GM23248 (cell line): Measurements from ENCODE around the gene DAB2IP. TPM values are rescaled to one million over a fixed set of nuclear protein-coding genes. Genes with fewer than 3 reads are reported as not detected.
"Not testable (repeated sequence)": the region's sequence is repeated elsewhere in the genome, so short reads cannot be mapped to it uniquely, and the experiment has no call there.

Source experiments
- DNase-seq: peaks from one replicate; pipeline ENCODE4 v3.0.0-alpha.2; 2015
- H2AFZ ChIP-seq: fragments of 200-600 bp; sonication (generic); 2 replicates; pipeline ENCODE4 v1.6.1; 2016; ENCODE audit warnings: antibody characterized with exemption
- H3F3A ChIP-seq: fragments of 200-600 bp; sonication (generic); 2 replicates; pipeline ENCODE4 v1.6.1; 2016; ENCODE audit warnings: mild to moderate bottlenecking, antibody characterized with exemption, mixed run types; ENCODE audit not compliant: insufficient read depth
- H3K27ac ChIP-seq: fragments of 200-600 bp; sonication (generic); 2 replicates; pipeline ENCODE4 v1.5.1; 2016; ENCODE audit warnings: mild to moderate bottlenecking
- H3K27me3 ChIP-seq: fragments of 200-600 bp; sonication (generic); replicated peaks from 2 replicates; pipeline ENCODE4 v1.6.1; 2016; ENCODE audit warnings: mild to moderate bottlenecking; ENCODE audit not compliant: insufficient read depth
- H3K36me3 ChIP-seq: fragments of 200-600 bp; sonication (generic); 2 replicates; pipeline ENCODE4 v1.6.1; 2016; ENCODE audit warnings: low read depth, mild to moderate bottlenecking
- H3K4me1 ChIP-seq: fragments of 200-600 bp; sonication (generic); 2 replicates; pipeline ENCODE4 v1.6.1; 2016; ENCODE audit warnings: mild to moderate bottlenecking; ENCODE audit not compliant: insufficient read depth
- H3K4me2 ChIP-seq: fragments of 200-600 bp; sonication (generic); one replicate; pipeline ENCODE4 v1.6.1; 2016; ENCODE audit warnings: mild to moderate bottlenecking; ENCODE audit not compliant: unreplicated experiment
- H3K4me3 ChIP-seq: fragments of 200-600 bp; sonication (generic); 2 replicates; pipeline ENCODE4 v1.5.1; 2016; ENCODE audit warnings: mild to moderate bottlenecking
- H3K79me2 ChIP-seq: fragments of 200-600 bp; sonication (generic); 2 replicates; pipeline ENCODE4 v1.6.1; 2016; ENCODE audit warnings: mild to moderate bottlenecking; ENCODE audit not compliant: insufficient read depth
- H3K9ac ChIP-seq: fragments of 200-600 bp; sonication (generic); 2 replicates; pipeline ENCODE4 v1.6.1; 2016; ENCODE audit warnings: mild to moderate bottlenecking
- H3K9me2 ChIP-seq: fragments of 200-600 bp; sonication (generic); 2 replicates; pipeline ENCODE4 v1.6.1; 2016; ENCODE audit warnings: mixed run types, mild to moderate bottlenecking, moderate library complexity; ENCODE audit not compliant: insufficient read depth
- H3K9me3 ChIP-seq: fragments of 200-600 bp; sonication (generic); one replicate; pipeline ENCODE4 v1.6.1; 2017; ENCODE audit warnings: low read depth
- H4K20me1 ChIP-seq: fragments of 200-600 bp; sonication (generic); 2 replicates; pipeline ENCODE4 v1.6.0; 2016; ENCODE audit not compliant: insufficient read depth
- EZH2 ChIP-seq: fragments of 200-600 bp; sonication (generic); IDR thresholded peaks from 2 replicates; pipeline ENCODE4 v1.6.1; 2018; ENCODE audit warnings: antibody characterized with exemption, mild to moderate bottlenecking; ENCODE audit not compliant: insufficient read depth, poor library complexity, severe bottlenecking
- EZH2phosphoT487 ChIP-seq: fragments of 200-600 bp; sonication (generic); IDR thresholded peaks from 2 replicates; pipeline ENCODE4 v1.6.1; 2018; ENCODE audit warnings: antibody characterized with exemption, moderate library complexity, mild to moderate bottlenecking, low read depth; ENCODE audit not compliant: insufficient read depth
- WGBS, 2 experiments: methylation state at CpG; one replicate each; pipeline ENCODE4 v1.1.6; 2015 to 2017; ENCODE audit warnings: low lambda C conversion rate in 2 of 2, low coverage in 1 of 2; ENCODE audit errors: missing lambda C conversion rate in 2 of 2; 5-methylcytosine and 5-hydroxymethylcytosine counted together
- in situ Hi-C: fragments of 300-500 bp; cut with MboI; formaldehyde crosslinking; loops from 2 replicates; pipeline ENCODE4 v1.15.0; 2020
- polyA plus RNA-seq: library from polyadenylated mRNA; unstranded; fragments of >200 nt; fragmentation: Nextera tagmentation; extraction: Ambion mirVana; gene quantifications from 2 replicates; pipeline ENCODE4 v1.2.1, GENCODE V29; 2016
- total RNA-seq: library from RNA; depleted of rRNA; stranded (reverse); fragments of >200 nt; shearing (Covaris generic); gene quantifications from 2 replicates; pipeline ENCODE4 v1.2.3, GENCODE V29; 2014

DAB2IP gene
- total and polyA plus RNA-seq, 2 experiments from 2014 or later = 2.6 to 19.7 TPM

DNA sequence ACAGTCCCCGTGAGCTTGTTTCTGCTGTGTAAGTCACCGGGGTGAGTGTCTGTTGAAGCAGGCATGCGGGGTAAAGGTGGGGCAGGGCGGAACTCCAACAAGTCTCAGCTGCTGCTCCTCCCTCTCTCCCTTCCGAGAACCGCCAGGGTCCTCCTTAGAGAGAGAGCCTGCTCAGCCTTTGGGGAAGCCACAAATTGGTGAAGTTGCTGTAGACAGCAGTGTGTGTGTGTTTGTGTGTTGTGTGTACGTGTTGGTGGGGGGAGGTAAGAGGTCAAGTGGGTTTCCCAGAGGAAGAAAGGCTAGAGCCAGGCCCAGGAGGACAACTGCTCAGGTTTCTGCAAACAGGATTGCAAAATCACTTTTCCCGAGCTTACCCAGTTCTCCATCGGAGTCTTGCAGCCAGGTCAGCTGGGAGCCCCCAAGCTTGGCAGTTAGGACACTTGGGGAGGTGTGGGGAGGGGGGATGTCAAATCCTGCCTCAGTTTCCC is 38.9 kb upstream of the DAB2IP start:
- no peaks in the 10 kb centered on the region for H3K9me3 ChIP-seq
- WGBS, 2 experiments = 67 to 74% methylated on average over 9 of the region's 9 CpGs
- no peaks in the 10 kb centered on the region for H4K20me1 ChIP-seq
- DNase-seq = no peak
- H3K27me3 ChIP-seq = no peaks in the 10 kb centered on the region; the same call in 1 of the 2 replicates
- no peak overlapping the region for H2AFZ ChIP-seq
- H3K4me3 ChIP-seq = no peak overlapping the region
- no peaks in the 10 kb centered on the region for H3K36me3 ChIP-seq
- no peaks in the 10 kb centered on the region for H3K9me2 ChIP-seq
- TF ChIP-seq EZH2phosphoT487 = no peak
- TF ChIP-seq EZH2 = no peak
- in situ Hi-C loops = no loop called here
- H3F3A ChIP-seq = no peaks in the 10 kb centered on the region
- no peaks in the 10 kb centered on the region for H3K79me2 ChIP-seq
- no peak overlapping the region for H3K27ac ChIP-seq
- no peak overlapping the region for H3K9ac ChIP-seq
- H3K4me1 ChIP-seq = no peaks in the 10 kb centered on the region
- H3K4me2 ChIP-seq = no peak overlapping the region

DNA sequence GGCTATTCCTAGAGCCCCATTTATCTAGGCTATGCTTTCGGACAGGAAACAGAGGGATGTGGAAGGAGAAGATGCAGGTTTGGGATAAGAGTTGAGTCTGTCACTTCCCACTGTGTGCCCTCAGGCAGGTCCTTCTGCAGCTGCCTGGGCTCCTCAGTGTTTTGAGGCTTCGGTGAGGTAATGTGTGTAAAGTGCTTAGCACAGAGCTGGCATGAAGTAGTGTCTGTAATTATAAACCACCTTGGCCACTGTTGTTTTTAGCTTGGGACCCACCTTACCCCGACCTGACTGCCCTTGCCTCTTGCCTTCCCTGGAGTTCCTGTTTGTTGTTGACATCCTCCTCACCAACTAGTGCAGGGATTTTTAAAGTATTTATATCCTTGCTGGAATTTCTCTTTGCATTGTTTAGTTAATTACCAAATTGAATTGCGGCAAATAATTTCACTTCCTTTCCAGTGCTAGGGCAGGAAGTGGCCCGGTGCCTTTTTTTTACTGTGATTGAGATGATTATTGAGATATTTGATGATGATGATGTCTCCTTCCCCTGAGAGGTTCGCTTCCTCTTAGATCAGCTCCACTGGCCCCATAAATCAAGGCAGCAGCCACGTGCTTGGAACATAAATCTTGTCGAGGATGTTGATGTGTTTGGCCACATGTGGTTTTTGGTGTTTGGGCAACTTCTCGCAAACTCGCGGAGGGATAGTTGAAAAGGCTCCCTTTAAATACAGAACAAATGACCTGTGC is 38.3 kb upstream of the DAB2IP start:
- H3K36me3 ChIP-seq = no peaks in the 10 kb centered on the region
- H3K4me3 ChIP-seq = no peak overlapping the region
- no peak overlapping the region for H3K27ac ChIP-seq
- H3K9ac ChIP-seq = no peak overlapping the region
- no peaks in the 10 kb centered on the region for H3K79me2 ChIP-seq
- H3F3A ChIP-seq = no peaks in the 10 kb centered on the region
- H2AFZ ChIP-seq = no peak overlapping the region
- in situ Hi-C loops = no loop called here
- H3K9me3 ChIP-seq = no peaks in the 10 kb centered on the region
- no peak for TF ChIP-seq EZH2phosphoT487
- no peak for TF ChIP-seq EZH2
- no peaks in the 10 kb centered on the region for H3K4me1 ChIP-seq
- no peak overlapping the region for H3K4me2 ChIP-seq
- no peaks in the 10 kb centered on the region for H3K9me2 ChIP-seq
- H3K27me3 ChIP-seq = no peaks in the 10 kb centered on the region; the same call in 1 of the 2 replicates
- WGBS, 2 experiments = 84 to 85% methylated on average over 11 of the region's 11 CpGs
- no peaks in the 10 kb centered on the region for H4K20me1 ChIP-seq
- DNase-seq = no peak

- H3F3A ChIP-seq = no peaks in the 10 kb centered on the region
- H3K9me3 ChIP-seq = no peaks in the 10 kb centered on the region
- no peaks in the 10 kb centered on the region for H4K20me1 ChIP-seq
- H3K79me2 ChIP-seq = no peaks in the 10 kb centered on the region
- H3K27ac ChIP-seq = no peak overlapping the region
- no peaks in the 10 kb centered on the region for H3K4me1 ChIP-seq
- H3K4me3 ChIP-seq = no peak overlapping the region
- H3K4me2 ChIP-seq = no peak overlapping the region
- no peak for DNase-seq
- H2AFZ ChIP-seq = no peak overlapping the region
- TF ChIP-seq EZH2phosphoT487 = no peak
- no peak for TF ChIP-seq EZH2
- H3K9me2 ChIP-seq = no peaks in the 10 kb centered on the region
- no peak overlapping the region for H3K9ac ChIP-seq
- in situ Hi-C loops = no loop called here
- H3K27me3 ChIP-seq = no peaks in the 10 kb centered on the region; the same call in 1 of the 2 replicates
- 76 to 81% methylated on average over 14 of the region's 14 CpGs for WGBS, 2 experiments
- H3K36me3 ChIP-seq = no peaks in the 10 kb centered on the region
These were observed 35.2 kb upstream of the DAB2IP start for GRCh38 chr9:121616123-121616755.

GRCh38 chr9:121618504-121618903 is 32.9 kb upstream of the DAB2IP start:
- Histone ChIP-seq H3K27ac (no peak overlapping the region), H3K36me3 (no peaks in the 10 kb centered on the region), H3K4me1 (no peaks in the 10 kb centered on the region), H3K9me2 (no peaks in the 10 kb centered on the region), H3K4me2 (no peak overlapping the region), H3K4me3 (no peak overlapping the region), H4K20me1 (no peaks in the 10 kb centered on the region), H3K27me3 (no peaks in the 10 kb centered on the region), H3F3A (no peaks in the 10 kb centered on the region), H2AFZ (no peak overlapping the region), H3K9me3 (no peaks in the 10 kb centered on the region), H3K79me2 (no peaks in the 10 kb centered on the region), H3K9ac (no peak overlapping the region)
- in situ Hi-C loops = no loop called here
- 64 to 66% methylated on average over 9 of the region's 9 CpGs for WGBS, 2 experiments
- TF ChIP-seq EZH2 (no peak), EZH2phosphoT487 (no peak)
- DNase-seq = no peak

DNA sequence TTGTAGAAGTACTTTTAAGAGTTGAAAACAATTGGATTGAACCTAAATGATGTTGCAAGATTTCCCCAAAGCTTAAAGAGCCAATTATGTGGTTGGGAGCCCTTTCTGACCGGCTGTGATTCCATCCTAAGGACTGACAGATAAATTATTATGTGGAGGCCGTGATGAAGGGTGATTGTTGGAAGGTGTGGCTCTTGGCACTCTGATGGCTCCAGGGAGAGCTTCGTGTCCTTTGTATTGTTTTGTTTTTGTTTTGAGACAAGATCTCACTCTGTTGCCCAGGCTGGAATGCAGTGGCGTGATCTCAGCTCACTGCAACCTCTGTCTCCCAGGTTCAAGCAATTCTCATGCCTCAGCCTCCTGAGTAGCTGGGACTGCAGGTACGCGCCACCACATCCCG is 32.5 kb upstream of the DAB2IP start:
- H3K9me3 ChIP-seq, H3K36me3 ChIP-seq, in situ Hi-C loops, H3K79me2 ChIP-seq, H3K9ac ChIP-seq, H3K27me3 ChIP-seq, H3K9me2 ChIP-seq, H2AFZ ChIP-seq, H3K4me1 ChIP-seq, DNase-seq, H3K4me3 ChIP-seq, H3F3A ChIP-seq, H3K4me2 ChIP-seq, H3K27ac ChIP-seq, H4K20me1 ChIP-seq: not testable (repeated sequence)
- 68% methylated on average over 7 of the region's 7 CpGs for WGBS, 2 experiments
